Fibroblast of pulmonary artery (primary cell): ENCODE measurements around the gene SLA2.
"Not testable (repeated sequence)": the region's sequence is repeated elsewhere in the genome, so short reads cannot be mapped to it uniquely, and the experiment has no call there.

Experiments used
- DNase-seq: peaks from one replicate; pipeline ENCODE4 v3.0.0-alpha.2; 2010; ENCODE audit warnings: low read depth
- H3K4me3 ChIP-seq: replicated peaks from 2 replicates; pipeline ENCODE4 v1.5.1; 2011; ENCODE audit warnings: low read depth, mild to moderate bottlenecking, control low read depth, low read length, moderate library complexity
- TF ChIP-seq, protein P1 (sequence below): IDR thresholded peaks from 2 replicates; pipeline ENCODE4 v1.5.1; 2011; ENCODE audit warnings: mild to moderate bottlenecking, control low read depth, low read length, inconsistent platforms; ENCODE audit errors: missing control alignments

The SLA2 gene

DNA sequence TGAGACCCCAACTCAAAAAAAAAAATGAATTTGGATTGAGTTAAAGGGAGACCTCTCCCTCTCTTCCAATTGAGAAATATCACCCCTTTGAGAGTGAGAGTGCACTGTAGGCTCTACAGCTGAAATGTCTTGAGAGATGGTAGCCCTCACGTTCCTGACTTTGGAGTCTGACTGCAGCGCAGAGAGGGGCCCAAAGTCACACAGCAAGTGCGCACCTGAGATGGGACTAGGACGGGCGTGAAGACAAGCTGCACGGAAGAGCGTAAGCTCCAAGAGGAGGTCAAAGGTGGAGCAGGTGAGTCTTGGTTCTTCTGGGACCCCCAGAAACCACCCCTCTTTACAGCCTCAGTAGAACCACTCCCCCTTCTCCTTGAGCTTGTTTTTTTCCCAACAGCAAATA is 643 bp downstream of the SLA2 start:
- no peak for DNase-seq
- TF ChIP-seq, protein P1, sequence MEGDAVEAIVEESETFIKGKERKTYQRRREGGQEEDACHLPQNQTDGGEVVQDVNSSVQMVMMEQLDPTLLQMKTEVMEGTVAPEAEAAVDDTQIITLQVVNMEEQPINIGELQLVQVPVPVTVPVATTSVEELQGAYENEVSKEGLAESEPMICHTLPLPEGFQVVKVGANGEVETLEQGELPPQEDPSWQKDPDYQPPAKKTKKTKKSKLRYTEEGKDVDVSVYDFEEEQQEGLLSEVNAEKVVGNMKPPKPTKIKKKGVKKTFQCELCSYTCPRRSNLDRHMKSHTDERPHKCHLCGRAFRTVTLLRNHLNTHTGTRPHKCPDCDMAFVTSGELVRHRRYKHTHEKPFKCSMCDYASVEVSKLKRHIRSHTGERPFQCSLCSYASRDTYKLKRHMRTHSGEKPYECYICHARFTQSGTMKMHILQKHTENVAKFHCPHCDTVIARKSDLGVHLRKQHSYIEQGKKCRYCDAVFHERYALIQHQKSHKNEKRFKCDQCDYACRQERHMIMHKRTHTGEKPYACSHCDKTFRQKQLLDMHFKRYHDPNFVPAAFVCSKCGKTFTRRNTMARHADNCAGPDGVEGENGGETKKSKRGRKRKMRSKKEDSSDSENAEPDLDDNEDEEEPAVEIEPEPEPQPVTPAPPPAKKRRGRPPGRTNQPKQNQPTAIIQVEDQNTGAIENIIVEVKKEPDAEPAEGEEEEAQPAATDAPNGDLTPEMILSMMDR = no peak
- H3K4me3 ChIP-seq = no peak overlapping the region

DNA sequence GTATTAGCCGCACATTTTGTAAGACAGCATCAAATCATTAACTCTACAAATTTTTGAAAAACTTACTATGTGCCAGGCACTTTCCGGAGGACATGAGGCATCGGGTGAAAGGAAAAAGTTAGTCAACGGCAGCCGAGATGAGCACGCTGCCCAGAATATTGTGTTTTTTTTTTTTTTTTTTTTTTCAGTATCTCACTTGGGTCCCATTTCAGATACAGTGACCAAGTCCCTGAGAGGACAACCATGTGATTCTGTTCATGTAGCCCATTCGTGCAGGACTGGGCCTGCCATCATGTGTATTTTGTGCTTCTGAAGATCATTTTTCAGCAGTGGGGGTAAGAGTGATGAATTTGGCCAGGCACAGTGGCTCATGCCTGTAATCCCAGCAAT is 1.3 kb downstream of the SLA2 start:
- TF ChIP-seq, protein P1 = no peak
- H3K4me3 ChIP-seq = no peak overlapping the region
- DNase-seq = no peak

DNA sequence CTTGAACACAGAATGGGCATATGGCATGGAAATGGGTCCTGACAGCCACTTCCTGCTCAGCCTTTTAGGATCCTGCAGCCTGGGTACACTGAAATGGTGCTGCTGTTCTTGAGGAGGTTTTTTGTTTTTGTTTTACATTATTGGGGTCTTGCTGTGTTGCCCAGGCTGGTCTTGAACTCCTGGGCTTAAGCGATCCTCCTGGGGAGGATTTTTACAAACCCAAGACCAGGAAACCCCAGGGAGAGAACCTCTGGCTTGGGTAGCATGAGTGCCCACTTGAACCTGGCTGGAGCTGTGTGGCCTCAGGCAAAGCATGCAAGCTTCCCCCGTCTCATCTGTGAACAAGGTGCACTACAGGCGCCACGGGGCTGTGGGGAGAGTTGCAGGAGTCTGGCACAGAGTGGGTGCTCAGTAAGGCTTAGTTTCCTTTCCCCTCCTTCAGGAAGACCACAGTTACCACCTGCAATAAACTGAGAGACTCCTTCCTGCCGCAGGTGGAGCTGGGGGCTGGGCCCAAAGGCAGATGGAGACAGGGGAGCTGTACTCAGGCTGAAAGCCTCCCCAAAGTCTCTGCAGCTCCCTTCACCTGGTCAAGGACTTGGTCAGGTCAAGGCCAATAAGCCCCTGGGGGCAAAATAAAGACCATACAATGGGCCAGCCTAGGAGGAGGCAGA is 1.8 kb downstream of the SLA2 start:
- TF ChIP-seq, protein P1 = no peak
- H3K4me3 ChIP-seq = no peak overlapping the region
- no peak for DNase-seq

DNA sequence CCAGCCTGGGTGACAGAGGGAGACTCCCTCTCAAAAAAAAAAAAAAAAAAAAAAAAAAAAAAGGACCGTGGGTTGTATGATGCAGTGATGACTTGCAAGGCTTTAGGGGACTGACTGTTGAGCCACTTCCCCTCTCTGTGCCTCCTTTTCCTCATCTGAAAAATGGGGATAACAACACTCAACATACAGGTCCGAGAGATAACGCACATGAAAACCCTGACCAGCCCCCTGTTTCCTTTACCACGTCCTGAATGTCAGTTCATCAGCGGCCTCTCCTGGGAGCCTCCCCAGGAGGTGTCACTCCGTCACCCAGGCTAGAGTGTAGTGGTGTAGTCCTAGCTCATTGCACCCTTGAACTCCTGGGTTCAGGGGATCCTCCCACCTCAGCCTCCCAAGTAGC is 3.9 kb downstream of the SLA2 start:
- TF ChIP-seq, protein P1 = no peak
- no peak for DNase-seq
- H3K4me3 ChIP-seq = no peak overlapping the region

DNA sequence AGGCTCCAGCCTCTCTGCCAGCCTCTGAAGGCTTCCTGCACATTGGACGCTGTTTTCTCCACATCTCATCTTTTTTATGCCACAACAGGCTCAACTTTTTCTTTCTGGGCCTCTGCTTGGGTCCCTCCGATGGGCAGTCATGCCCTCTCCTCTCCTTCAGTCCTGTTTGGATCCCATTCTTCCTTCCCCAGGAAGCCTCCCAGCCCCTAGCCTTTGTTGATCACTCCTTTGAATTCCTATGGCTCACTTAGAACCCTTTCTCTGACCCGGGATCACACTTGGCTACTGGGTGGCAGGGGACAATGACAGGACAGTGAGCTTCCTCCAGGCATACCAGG is 4.5 kb downstream of the SLA2 start:
- no peak overlapping the region for H3K4me3 ChIP-seq
- no peak for DNase-seq
- TF ChIP-seq, protein P1 = no peak

DNA sequence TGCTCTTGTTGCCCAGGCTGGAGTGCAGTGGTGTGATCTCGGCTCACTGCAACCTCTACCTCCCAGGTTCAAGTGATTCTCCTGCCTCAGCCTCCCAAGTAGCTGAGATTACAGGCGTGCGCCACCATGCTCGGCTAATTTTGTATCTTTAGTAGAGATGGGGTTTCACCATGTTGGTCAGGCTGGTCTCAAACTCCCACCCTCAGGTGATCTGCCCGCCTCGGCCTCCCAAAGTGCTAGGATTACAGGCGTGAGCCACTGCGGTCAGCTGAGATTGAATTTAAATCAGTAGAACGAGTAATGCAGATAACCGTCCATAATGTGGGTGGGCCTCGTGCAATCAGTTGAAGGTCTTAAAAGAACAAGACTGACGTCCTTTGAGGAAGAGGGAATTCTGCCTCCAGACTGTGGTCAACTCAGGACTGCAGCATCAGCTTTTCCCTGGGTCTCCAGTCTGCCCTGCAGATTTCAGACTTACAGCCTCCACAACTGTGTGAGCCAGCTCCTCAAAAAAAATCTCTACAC is 7.1 kb downstream of the SLA2 start:
- DNase-seq, H3K4me3 ChIP-seq: not testable (repeated sequence)

DNA sequence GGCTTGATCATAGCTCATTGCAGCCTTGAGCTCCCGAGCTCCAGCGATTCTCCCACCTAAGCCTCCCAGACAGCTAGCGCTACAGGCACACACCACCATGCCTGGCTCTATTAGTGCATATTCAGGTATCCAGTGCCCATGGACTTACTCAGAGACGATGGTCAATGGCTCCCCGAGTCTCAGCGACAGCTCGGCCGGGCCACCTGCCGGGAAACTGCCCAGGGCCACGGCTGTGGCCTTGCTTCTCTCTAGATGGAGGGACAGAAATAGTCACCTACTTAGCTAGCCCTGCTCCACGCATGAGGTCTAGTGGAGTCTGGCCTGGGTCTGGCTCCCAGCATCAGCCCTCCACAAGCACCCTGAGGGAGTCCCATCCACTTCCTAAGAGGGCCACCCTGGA is 11.7 kb downstream of the SLA2 start:
- TF ChIP-seq, protein P1 = no peak
- no peak overlapping the region for H3K4me3 ChIP-seq
- no peak for DNase-seq
